Endothelial cell of umbilical vein (primary cell): Measurements from ENCODE around the gene HOXC11. TPM values are rescaled to one million over a fixed set of nuclear protein-coding genes. Genes with fewer than 3 reads are reported as not detected.
A peak's percentile ranks its signal among the peaks of the same experiment; 100 is the strongest.

Experiments used
- BruUV-seq: library from RNA; stranded (reverse); fragments of 400-500 nt; replicated peaks from 2 replicates; lab custom pipeline; 2021; lab: Mats Ljungman, UMichigan
- CTCF ChIA-PET: fragments of 300-600, 350-600 bp; sonication (Branson Sonifier 250); formaldehyde crosslinking; loops from one replicate; lab custom pipeline; 2021; ENCODE audit warnings: antibody characterized with exemption, inconsistent platforms; lab: Charles Lee
- POLR2A ChIA-PET: fragments of 300-600, 350-600 bp; sonication (Branson Sonifier 250); formaldehyde crosslinking; loops from one replicate; lab custom pipeline; 2021; ENCODE audit warnings: antibody characterized with exemption, inconsistent platforms; lab: Charles Lee
- DNase-seq: peaks from one replicate; pipeline ENCODE4 v3.0.0-alpha.2; 2011; ENCODE audit warnings: low read depth, low spot score
- FAIRE-seq: peaks from 2 replicates; lab custom pipeline; 2011; peaks lifted over from hg19 to GRCh38; lab: Jason Lieb, UNC
- H2AFZ ChIP-seq: 2 replicates; pipeline ENCODE4 v1.6.0; 2012; ENCODE audit warnings: low read depth, low read length, control low read depth, inconsistent platforms
- H3K27ac ChIP-seq: 2 replicates; pipeline ENCODE4 v1.5.1; 2011; ENCODE audit warnings: low read depth, mild to moderate bottlenecking, control low read depth, low read length, moderate library complexity; ENCODE audit not compliant: insufficient read depth
- H3K27me3 ChIP-seq, 2 experiments: 2 replicates each; pipeline versions ENCODE4 v1.6.0 to v1.6.1; 2011; ENCODE audit warnings: low read length in 2 of 2, mixed read lengths in 1 of 2; ENCODE audit not compliant: control insufficient read depth in 2 of 2, insufficient read depth in 2 of 2
- H3K36me3 ChIP-seq, 2 experiments: 2 replicates in 1 of 2; 3 replicates in 1 of 2; pipeline ENCODE4 v1.5.1; 2011; ENCODE audit warnings: low read length in 2 of 2, mild to moderate bottlenecking in 1 of 2, moderate library complexity in 1 of 2; ENCODE audit not compliant: control insufficient read depth in 2 of 2, insufficient read depth in 2 of 2; ENCODE audit errors: extremely low read depth in 1 of 2
- H3K4me1 ChIP-seq: 3 replicates; pipeline ENCODE4 v1.5.1; 2011; ENCODE audit warnings: mild to moderate bottlenecking, low read length; ENCODE audit not compliant: control insufficient read depth, insufficient read depth; ENCODE audit errors: extremely low read depth
- H3K4me2 ChIP-seq: 2 replicates; pipeline ENCODE4 v1.6.1; 2011; ENCODE audit warnings: low read length, control low read depth, mixed read lengths; ENCODE audit not compliant: insufficient read depth
- H3K4me3 ChIP-seq, 3 experiments: fragments of 200-600 bp in 1 of 3; sonication (generic), shearing (Covaris generic) in 1 of 3; replicated peaks in 1 of 3; 2 replicates each; pipeline ENCODE4 v1.5.1; 2011 to 2016; ENCODE audit warnings: control low read depth in 3 of 3, low read length in 3 of 3, mild to moderate bottlenecking in 2 of 3, inconsistent platforms in 1 of 3, low read depth in 1 of 3, moderate library complexity in 1 of 3; ENCODE audit not compliant: insufficient read depth in 1 of 3
- H3K79me2 ChIP-seq: 2 replicates; pipeline ENCODE4 v1.6.0; 2012; ENCODE audit warnings: low read length, inconsistent platforms; ENCODE audit not compliant: control insufficient read depth, insufficient read depth
- H3K9ac ChIP-seq: replicated peaks from 2 replicates; pipeline ENCODE3; 2011; ENCODE audit warnings: low read length, control low read depth; ENCODE audit not compliant: insufficient read depth; ENCODE audit errors: extremely low read depth
- H3K9me1 ChIP-seq: replicated peaks from 3 replicates; pipeline ENCODE4 v1.6.0; 2011; ENCODE audit warnings: mild to moderate bottlenecking, low read length; ENCODE audit not compliant: control insufficient read depth, insufficient read depth; ENCODE audit errors: extremely low read depth
- H3K9me3 ChIP-seq: replicated peaks from 2 replicates; pipeline ENCODE4 v1.5.1; 2012; ENCODE audit warnings: low read length, inconsistent platforms; ENCODE audit not compliant: control insufficient read depth, insufficient read depth
- H4K20me1 ChIP-seq: replicated peaks from 2 replicates; pipeline ENCODE3; 2011; ENCODE audit warnings: mild to moderate bottlenecking, low read length; ENCODE audit not compliant: control insufficient read depth, insufficient read depth; ENCODE audit errors: extremely low read depth
- CTCF ChIP-seq, 2 donors: IDR thresholded peaks; 1 replicate in 1 of 2; 2 replicates in 1 of 2; pipeline ENCODE4 v1.5.1; 2011; ENCODE audit warnings: low read length in 2 of 2, mild to moderate bottlenecking in 2 of 2, moderate library complexity in 2 of 2, control low read depth in 1 of 2, inconsistent platforms in 1 of 2, low read depth in 1 of 2; ENCODE audit not compliant: insufficient read depth in 1 of 2; ENCODE audit errors: extremely low read depth in 1 of 2
- EZH2 ChIP-seq: IDR thresholded peaks from 2 replicates; pipeline ENCODE4 v1.6.1; 2012; ENCODE audit warnings: borderline replicate concordance, low read depth, mild to moderate bottlenecking, moderate library complexity, low read length, inconsistent platforms; ENCODE audit not compliant: severe bottlenecking
- FOS ChIP-seq: IDR thresholded peaks from 2 replicates; pipeline ENCODE4 v1.6.1; 2011; ENCODE audit warnings: mild to moderate bottlenecking, low read length, moderate library complexity, borderline replicate concordance; ENCODE audit not compliant: insufficient read depth
- MAX ChIP-seq: IDR thresholded peaks from 2 replicates; pipeline ENCODE4 v1.6.1; 2011; ENCODE audit not compliant: insufficient read depth, insufficient read length
- POLR2A ChIP-seq: IDR thresholded peaks from 2 replicates; pipeline ENCODE4 v1.6.1; 2012; ENCODE audit warnings: low read depth, mild to moderate bottlenecking, control low read depth, low read length
- POLR2AphosphoS5 ChIP-seq: IDR thresholded peaks from 2 replicates; pipeline ENCODE4 v1.6.1; 2012; ENCODE audit warnings: low read depth, mild to moderate bottlenecking, control low read depth, low read length, moderate library complexity; ENCODE audit not compliant: insufficient read depth
- dilution Hi-C: fragments of 300-500 bp; cut with MboI; formaldehyde crosslinking; loops from one replicate; pipeline ENCODE4 v1.15.0; 2019; ENCODE audit warnings: low sequenced_read_pairs; ENCODE audit not compliant: extremely low pct_ligation_motif_present
- intact Hi-C: fragments of 100-400 bp; cut with micrococcal nuclease; formaldehyde crosslinking; loops from one replicate; pipeline ENCODE4 v1.10.0; 2022
- polyA plus RNA-seq, 4 experiments: library from polyadenylated mRNA; depleted of rRNA in 3 of 4; stranded (reverse) in 3 of 4; unstranded in 1 of 4; fragments of >200 nt; gene quantifications; 2 replicates each; pipeline versions ENCODE4 v1.2.1 to v1.2.3, GENCODE V29; 2011 to 2012; ENCODE audit warnings: missing spikeins in 1 of 4
- total RNA-seq: library from RNA; stranded (reverse); gene quantifications from 2 replicates; pipeline ENCODE4 v1.2.3, GENCODE V29; 2021

Gene HOXC11
- total and polyA plus RNA-seq, 2 donors (not counting 3 experiments of a cell fraction or from before 2014, with no cell fraction given), result not detected

- Histone ChIP-seq H3K9me1 (no peaks in the 10 kb centered on the region), H3K4me2 (no peak overlapping the region), H3K4me1 (no peaks in the 10 kb centered on the region), H2AFZ (no peak overlapping the region), H3K36me3 (no peaks in the 10 kb centered on the region), H3K9me3 (no peaks in the 10 kb centered on the region), H3K4me3 (no peak overlapping the region), H3K27ac (no peak overlapping the region), H4K20me1 (no peaks in the 10 kb centered on the region), H3K9ac (no peak overlapping the region), H3K79me2 (no peaks in the 10 kb centered on the region), H3K27me3 (peaks cover 93 to 99% of the 10 kb centered on the region in 2 experiments)
- no peak for DNase-seq
- no TSS peak for BruUV-seq
- no peak for FAIRE-seq
- ChIA-PET POLR2A (no interaction called here), CTCF (interaction anchor here (1.1 to 2.7 kb wide), 3 partner anchors 12 to 256 kb away, joined by 3 to 9 read pairs (median 4); no protein-coding TSS in a partner anchor)
- intact Hi-C loops, result no loop called here
- TF ChIP-seq FOS (no peak), POLR2AphosphoS5 (no peak), EZH2 (peak; percentile 66), CTCF (IDR thresholded peaks at IDR 0.05; ENCODE audit: extremely low read depth in 1 of 2, insufficient read depth in 1 of 2, low read depth in 1 of 2, low read length in 2 of 2) (no peak), MAX (no peak), POLR2A (no peak)
- dilution Hi-C loops, result no loop called here
Measured at GRCh38 chr12:53952335-53952694, 20.6 kb upstream of the HOXC11 start.
